ENCODE data around the gene TRIM17.

Gene TRIM17

GRCh38 chr1:228416217-228416933, at the start of gene TRIM17:
TSS of gene TRIM17 (minus strand) at chr1:228416861. CDS start at chr1:228415072, 1,789 bp downstream.
- no peak for DNase-seq

- no peak for DNase-seq
Observed at GRCh38 chr1:228465571-228466146, 49.0 kb upstream of the TRIM17 start.

GRCh38 chr1:228465141-228465540, 48.5 kb upstream of the TRIM17 start:
- no peak for DNase-seq

- DNase-seq, result no peak
Observed at GRCh38 chr1:228464487-228464983, 47.9 kb upstream of the TRIM17 start.

- DNase-seq, result no peak
Observed at GRCh38 chr1:228463559-228464455, 47.1 kb upstream of the TRIM17 start.

GRCh38 chr1:228463009-228463558, 46.4 kb upstream of the TRIM17 start:
- DNase-seq, result no peak

GRCh38 chr1:228462560-228462959, 45.9 kb upstream of the TRIM17 start:
- DNase-seq, result no peak

- DNase-seq, result no peak
Observed at GRCh38 chr1:228460821-228461220, 44.2 kb upstream of the TRIM17 start.

GRCh38 chr1:228459091-228459993, 42.7 kb upstream of the TRIM17 start:
- DNase-seq, result no peak

- DNase-seq, result no peak
Observed at GRCh38 chr1:228457396-228458176, 40.9 kb upstream of the TRIM17 start.

- DNase-seq, result no peak
Observed at GRCh38 chr1:228457017-228457395, 40.3 kb upstream of the TRIM17 start.

- no peak for DNase-seq
Observed at GRCh38 chr1:228456252-228457016, 39.8 kb upstream of the TRIM17 start.

- no peak for DNase-seq
Observed at GRCh38 chr1:228455715-228456114, 39.1 kb upstream of the TRIM17 start.

GRCh38 chr1:228454238-228454637, 37.6 kb upstream of the TRIM17 start:
- no peak for DNase-seq

- no peak for DNase-seq
Observed at GRCh38 chr1:228453614-228454013, 37.0 kb upstream of the TRIM17 start.

- DNase-seq, result no peak
Observed at GRCh38 chr1:228453022-228453560, 36.4 kb upstream of the TRIM17 start.

GRCh38 chr1:228452194-228453021, 35.7 kb upstream of the TRIM17 start:
- no peak for DNase-seq

GRCh38 chr1:228450200-228450599, 33.5 kb upstream of the TRIM17 start:
- no peak for DNase-seq

GRCh38 chr1:228448372-228448771, 31.7 kb upstream of the TRIM17 start:
- no peak for DNase-seq

Data from cortex of kidney (tissue), 1 donor.